ENCODE data around the gene HIP1R. TPM values are rescaled to one million over a fixed set of nuclear protein-coding genes. Genes with fewer than 3 reads are reported as not detected.

The HIP1R gene
- total RNA-seq, 1 experiment from 2014 or later, result 44.6 TPM

DNA sequence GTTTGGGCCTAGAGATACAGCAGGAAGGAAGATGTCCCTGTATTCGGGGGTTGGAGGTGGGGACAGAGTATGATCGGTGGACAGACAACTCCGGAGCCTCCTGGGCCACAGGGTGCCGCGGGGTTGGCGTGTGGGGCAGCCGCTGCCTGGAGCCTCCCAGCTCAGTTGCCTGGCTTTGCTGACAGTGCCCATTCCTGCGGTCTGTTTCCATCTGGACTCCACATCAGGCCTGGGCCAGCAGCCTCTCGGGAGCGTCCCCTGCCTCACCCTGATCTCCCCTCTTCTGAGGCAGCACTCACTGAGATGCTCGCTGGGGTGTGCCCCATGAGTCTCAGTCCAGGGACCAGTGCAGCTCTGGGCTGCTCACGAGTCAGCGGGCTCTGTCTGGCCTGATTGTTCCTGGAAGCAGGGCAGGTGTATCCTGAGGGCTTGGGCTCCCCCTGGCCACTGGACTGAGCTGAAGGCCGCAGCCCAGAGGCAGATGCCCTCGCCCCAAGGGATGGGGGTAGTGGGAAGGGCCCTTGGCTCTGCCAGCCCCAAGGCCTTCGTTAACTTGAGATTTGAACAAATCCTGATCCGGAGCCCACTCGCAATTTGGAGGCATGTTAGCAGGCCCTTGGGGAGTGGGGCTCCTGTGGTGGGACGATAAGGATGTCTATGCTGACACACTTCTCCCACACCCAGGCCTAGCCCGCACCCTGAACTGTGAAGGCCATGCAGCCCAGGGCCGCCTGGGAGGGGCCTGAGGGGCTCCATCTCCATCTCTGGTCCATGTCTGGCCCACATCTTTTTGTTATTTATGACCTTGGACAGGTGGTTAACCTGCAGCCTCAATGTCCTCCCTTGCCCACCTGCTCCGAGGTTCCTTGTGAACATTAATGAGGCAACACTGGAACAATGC is 7.5 kb downstream of the HIP1R start:
- no peak for TF ChIP-seq CTCF (IDR thresholded peaks at IDR 0.05; ENCODE audit: unreplicated experiment)
- no peak for DNase-seq (ENCODE audit: unreplicated experiment)
- no peak overlapping the region for H3K4me3 Mint-ChIP-seq (ENCODE audit: unreplicated experiment)
- no peaks in the 10 kb centered on the region for H3K9me3 Mint-ChIP-seq (ENCODE audit: unreplicated experiment)
- POLR2A ChIA-PET, result interaction anchor here (0.8 to 1.6 kb wide), 2 partner anchors 19 to 30 kb away, joined by 3 read pairs; no protein-coding TSS in a partner anchor
- no TSS peak for BruUV-seq (replicated peaks)
- H3K4me1 Mint-ChIP-seq (ENCODE audit: insufficient read depth, unreplicated experiment), result peaks cover 35% of the 10 kb centered on the region
- CTCF ChIA-PET, result interaction anchor here (0.5 to 1.6 kb wide), 6 partner anchors 18 to 415 kb away, joined by 3 to 5 read pairs (median 3); no protein-coding TSS in a partner anchor
- no peaks in the 10 kb centered on the region for H3K27me3 Mint-ChIP-seq (ENCODE audit: insufficient read depth, unreplicated experiment)
- H3K27ac Mint-ChIP-seq (ENCODE audit: low read depth, unreplicated experiment), result no peak overlapping the region
- intact Hi-C loops (cut with micrococcal nuclease), result no loop called here
- H3K36me3 Mint-ChIP-seq (ENCODE audit: insufficient read depth, unreplicated experiment), result no peaks in the 10 kb centered on the region

DNA sequence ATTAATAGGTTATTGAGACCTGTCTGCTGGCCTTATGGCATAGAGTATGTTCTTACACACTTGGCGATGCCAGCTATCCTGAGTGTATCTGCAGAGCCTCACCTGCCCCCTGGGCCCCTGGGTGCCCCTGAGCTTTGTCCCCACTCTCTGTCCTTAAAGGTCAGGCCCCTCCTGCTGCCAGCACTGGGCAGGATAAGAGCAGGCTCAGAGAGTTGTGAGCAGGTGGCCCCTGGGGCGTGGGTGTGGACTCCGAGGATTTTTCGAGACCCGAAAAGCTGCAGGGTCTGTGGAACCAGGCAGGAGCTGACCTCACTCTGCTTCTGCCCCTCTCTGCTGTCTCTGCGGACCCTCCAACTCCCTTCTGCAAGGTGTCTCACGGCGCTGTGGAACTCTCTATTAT is 8.2 kb downstream of the HIP1R start:
- ChIA-PET POLR2A (interaction anchor here (0.8 kb wide), 1 partner anchor 29 kb away, joined by 3 read pairs; no protein-coding TSS in a partner anchor), CTCF (interaction anchor here (0.5 to 1.0 kb wide), 4 partner anchors 18 to 415 kb away, joined by 3 read pairs; no protein-coding TSS in a partner anchor)
- Mint-ChIP-seq H3K27ac (ENCODE audit: low read depth, unreplicated experiment) (no peak overlapping the region), H3K4me3 (ENCODE audit: unreplicated experiment) (no peak overlapping the region), H3K36me3 (ENCODE audit: insufficient read depth, unreplicated experiment) (no peaks in the 10 kb centered on the region), H3K4me1 (ENCODE audit: insufficient read depth, unreplicated experiment) (peaks cover 28% of the 10 kb centered on the region), H3K27me3 (ENCODE audit: insufficient read depth, unreplicated experiment) (no peaks in the 10 kb centered on the region), H3K9me3 (ENCODE audit: unreplicated experiment) (no peaks in the 10 kb centered on the region)
- no TSS peak for BruUV-seq (replicated peaks)
- intact Hi-C loops (cut with micrococcal nuclease), result no loop called here
- DNase-seq (ENCODE audit: unreplicated experiment), result no peak
- no peak for TF ChIP-seq CTCF (IDR thresholded peaks at IDR 0.05; ENCODE audit: unreplicated experiment)

GRCh38 chr12:122844366-122844971 is 9.2 kb downstream of the HIP1R start:
- BruUV-seq (replicated peaks), result no TSS peak
- intact Hi-C loops (cut with micrococcal nuclease), result no loop called here

More at GRCh38 chr12:122844366-122844971, 9.2 kb downstream of the HIP1R start:
- no peak for DNase-seq (ENCODE audit: unreplicated experiment)
- H3K27ac Mint-ChIP-seq (ENCODE audit: low read depth, unreplicated experiment), result no peak overlapping the region
- peaks cover 26% of the 10 kb centered on the region for H3K4me1 Mint-ChIP-seq (ENCODE audit: insufficient read depth, unreplicated experiment)
- CTCF ChIA-PET, result interaction anchor here (0.9 kb wide), 1 partner anchor 108 kb away, joined by 4 read pairs; no protein-coding TSS in a partner anchor
- no peaks in the 10 kb centered on the region for H3K36me3 Mint-ChIP-seq (ENCODE audit: insufficient read depth, unreplicated experiment)
- no peaks in the 10 kb centered on the region for H3K9me3 Mint-ChIP-seq (ENCODE audit: unreplicated experiment)
- no peaks in the 10 kb centered on the region for H3K27me3 Mint-ChIP-seq (ENCODE audit: insufficient read depth, unreplicated experiment)
- H3K4me3 Mint-ChIP-seq (ENCODE audit: unreplicated experiment), result no peak overlapping the region
- POLR2A ChIA-PET, result interaction anchor here (0.6 kb wide), 1 partner anchor 16 kb away, joined by 3 read pairs; no protein-coding TSS in a partner anchor
- no peak for TF ChIP-seq CTCF (IDR thresholded peaks at IDR 0.05; ENCODE audit: unreplicated experiment)

All from MCF 10A (cell line).